NCI-H2029 (cell line): ENCODE results near the gene ZNF362.

Experiments
- DNase-seq: peaks from one replicate; lab custom pipeline; 2025; lab: John Stamatoyannopoulos, UW

The ZNF362 gene

GRCh38 chr1:33346927-33347649 lies 90.8 kb downstream of the ZNF362 start:
- DNase-seq = peak; percentile 31

DNA sequence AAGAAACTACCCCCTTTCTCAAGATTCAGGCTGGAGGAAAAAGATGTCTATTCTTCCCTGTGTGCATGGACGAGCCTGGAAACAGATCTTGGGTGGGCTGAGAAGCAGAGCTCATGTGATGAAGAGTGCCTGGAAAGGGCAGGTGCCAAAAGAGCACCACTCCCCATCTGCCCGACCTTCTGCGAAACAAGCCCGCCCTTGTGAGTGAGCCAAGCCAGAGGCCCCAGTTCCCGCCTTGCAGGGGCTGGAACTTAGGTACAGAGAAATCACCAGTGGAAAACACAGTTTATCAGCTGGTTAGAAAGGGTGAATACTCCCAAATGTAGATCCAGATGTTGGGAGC lies 91.3 kb downstream of the ZNF362 start:
- no peak for DNase-seq

- no peak for DNase-seq
Measured at GRCh38 chr1:33348194-33348593, 91.9 kb downstream of the ZNF362 start.

- no peak for DNase-seq
Measured at GRCh38 chr1:33348676-33349080, 92.4 kb downstream of the ZNF362 start.

DNA sequence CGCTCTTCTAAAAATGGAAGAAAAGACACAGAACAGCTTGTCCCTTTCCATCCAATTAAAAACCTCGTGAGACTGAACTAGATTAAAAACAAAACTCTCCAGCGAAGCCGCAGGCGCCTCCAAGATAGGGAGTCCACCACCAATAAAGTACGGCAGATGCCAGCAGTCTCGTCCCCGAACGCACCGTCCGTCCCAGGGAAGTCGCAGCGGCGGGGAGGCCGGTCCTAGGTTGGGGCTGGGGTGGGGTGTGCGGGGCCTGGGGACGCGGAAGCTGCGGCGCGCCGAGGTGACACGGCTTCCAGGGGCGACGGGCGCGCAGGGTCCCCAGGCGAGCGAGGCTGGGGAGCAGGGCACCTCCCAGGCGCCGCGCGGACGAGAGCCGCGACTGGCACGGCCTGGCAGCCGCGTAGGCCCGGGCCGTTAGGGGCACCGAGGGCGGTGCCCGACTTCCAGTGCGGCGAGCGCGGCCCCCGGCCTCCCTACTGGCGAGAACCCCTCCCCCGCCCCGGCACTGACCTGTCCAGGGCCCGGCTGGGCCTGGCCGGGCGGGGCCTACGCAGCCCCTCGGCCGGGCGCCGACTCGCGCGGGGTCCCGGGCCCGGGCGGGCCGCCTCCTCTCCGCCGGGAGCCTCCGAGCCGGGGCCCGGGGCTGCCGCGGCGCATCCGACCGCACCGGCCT lies 92.9 kb downstream of the ZNF362 start:
- DNase-seq = no peak

DNA sequence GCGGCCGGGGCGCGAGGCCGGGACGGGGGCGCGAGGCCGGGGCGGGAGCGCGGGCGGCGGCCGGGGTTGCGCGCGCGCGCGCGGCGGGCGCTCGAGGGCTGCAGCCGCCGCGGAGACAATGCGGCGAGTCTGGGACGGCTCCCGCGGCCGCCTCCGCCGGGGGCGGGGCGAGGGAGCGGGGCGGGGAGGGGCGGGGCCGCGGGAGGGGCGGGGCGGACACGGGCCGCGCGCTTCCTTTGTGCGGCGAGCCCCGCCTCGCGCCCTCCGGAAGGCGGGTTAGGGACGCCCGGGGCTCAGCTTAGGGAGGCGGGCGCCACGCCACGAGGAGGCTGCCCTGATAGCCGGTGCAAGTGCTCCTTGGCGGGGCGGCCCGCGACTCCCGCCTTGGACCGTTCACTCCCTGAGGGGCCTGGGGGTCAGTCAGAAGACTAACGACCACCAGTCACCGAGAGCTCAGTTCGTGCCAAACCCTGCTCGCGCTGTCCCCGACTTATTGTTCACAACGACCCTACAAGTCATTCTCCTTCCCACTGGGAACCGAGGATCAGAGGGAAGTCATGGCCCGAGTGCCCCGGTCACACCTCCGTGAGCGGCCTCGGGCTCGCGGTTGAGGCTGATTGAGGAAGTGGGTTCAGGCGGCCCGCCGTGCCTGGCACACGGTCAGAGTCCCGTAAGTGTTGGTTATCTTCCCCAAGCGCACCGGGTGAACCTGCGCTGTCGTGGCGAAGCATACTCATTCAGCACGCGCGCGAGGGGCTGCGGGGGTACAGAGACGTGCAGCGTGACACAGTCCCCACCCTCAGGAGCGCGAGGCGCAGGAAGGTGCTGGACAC lies 93.7 kb downstream of the ZNF362 start:
- DNase-seq = peak; percentile 79
